Gastrocnemius medialis (tissue), 4 donors: ENCODE measurements around the gene ZNF718. TPM values are rescaled to one million over a fixed set of nuclear protein-coding genes. Genes with fewer than 3 reads are reported as not detected.

Source experiments
- ATAC-seq, 2 donors: fragments of 150-250 bp; one replicate each; pipeline ENCODE4 v1.9.1; 2016
- DNase-seq, 2 donors: peaks; one replicate each; pipeline ENCODE4 v3.0.0-alpha.2; 2019
- H3K27ac ChIP-seq, 4 donors: fragments of 200-600 bp; sonication (generic); 1 replicate in 1 of 4; 2 replicates in 3 of 4; pipeline ENCODE4 v1.5.1; 2016 to 2018; ENCODE audit warnings: mild to moderate bottlenecking in 2 of 4, moderate library complexity in 1 of 4
- H3K27me3 ChIP-seq, 3 donors: fragments of 200-600 bp; sonication (generic) in 2 of 3; 1 replicate in 1 of 3; 2 replicates in 2 of 3; pipeline versions ENCODE4 v1.5.1 to v1.6.0; 2016 to 2019; ENCODE audit warnings: mild to moderate bottlenecking in 1 of 3, moderate library complexity in 1 of 3
- H3K36me3 ChIP-seq, 2 donors: fragments of 200-600 bp; sonication (generic) in 1 of 2; one replicate each; pipeline ENCODE4 v1.5.1; 2017 to 2018
- H3K4me1 ChIP-seq, 2 donors: fragments of 200-600 bp; sonication (generic) in 1 of 2; one replicate each; pipeline ENCODE4 v1.5.1; 2016 to 2017; ENCODE audit warnings: mild to moderate bottlenecking in 2 of 2
- H3K4me3 ChIP-seq, 4 donors: fragments of 200-600 bp; sonication (generic) in 3 of 4; 1 replicate in 1 of 4; 2 replicates in 3 of 4; pipeline ENCODE4 v1.5.1; 2016 to 2019; ENCODE audit warnings: mild to moderate bottlenecking in 2 of 4
- H3K9me3 ChIP-seq, 3 donors: fragments of 200-600 bp; sonication (generic) in 2 of 3; 1 replicate in 1 of 3; 2 replicates in 2 of 3; pipeline ENCODE4 v1.5.1; 2016 to 2019
- POLR2A ChIP-seq, 2 donors: fragments of 450-650 bp; IDR thresholded peaks; one replicate each; pipeline ENCODE4 v1.6.1; 2017; ENCODE audit warnings: antibody characterized with exemption in 2 of 2, mild to moderate bottlenecking in 2 of 2, moderate library complexity in 2 of 2
- in situ Hi-C, 4 donors: fragments of 200-750 bp; cut with MboI; loops; one replicate each; pipeline versions ENCODE4 v1.15.0 to v1.8.0; 2017; ENCODE audit warnings: low sequenced_read_pairs in 4 of 4
- intact Hi-C: fragments of 100-400 bp; cut with DNase I; formaldehyde crosslinking; loops from one replicate; pipeline ENCODE4 v1.15.1; 2023; ENCODE audit warnings: low total_unique reads
- total RNA-seq, 4 donors: library from RNA; depleted of rRNA; stranded (reverse); fragments of >200 nt; gene quantifications; one replicate each; pipeline versions ENCODE4 v1.1.0 to v1.2.3, GENCODE V29; 2016
- TF ChIP-seq, protein P1 (sequence below), 5 experiments: fragments of 450-650 bp in 3 of 5; fragments of 200-600 bp in 2 of 5; sonication (generic) in 2 of 5; IDR thresholded peaks in 4 of 5; conservative IDR thresholded peaks in 1 of 5; 1 replicate in 4 of 5; 2 replicates in 1 of 5; pipeline ENCODE4 v1.5.1; 2016 to 2019; ENCODE audit warnings: antibody characterized with exemption in 5 of 5, mild to moderate bottlenecking in 3 of 5, moderate library complexity in 3 of 5

Gene ZNF718
- total RNA-seq, 4 donors from 2014 or later, result 1.1 to 1.3 (median 1.3) TPM

DNA sequence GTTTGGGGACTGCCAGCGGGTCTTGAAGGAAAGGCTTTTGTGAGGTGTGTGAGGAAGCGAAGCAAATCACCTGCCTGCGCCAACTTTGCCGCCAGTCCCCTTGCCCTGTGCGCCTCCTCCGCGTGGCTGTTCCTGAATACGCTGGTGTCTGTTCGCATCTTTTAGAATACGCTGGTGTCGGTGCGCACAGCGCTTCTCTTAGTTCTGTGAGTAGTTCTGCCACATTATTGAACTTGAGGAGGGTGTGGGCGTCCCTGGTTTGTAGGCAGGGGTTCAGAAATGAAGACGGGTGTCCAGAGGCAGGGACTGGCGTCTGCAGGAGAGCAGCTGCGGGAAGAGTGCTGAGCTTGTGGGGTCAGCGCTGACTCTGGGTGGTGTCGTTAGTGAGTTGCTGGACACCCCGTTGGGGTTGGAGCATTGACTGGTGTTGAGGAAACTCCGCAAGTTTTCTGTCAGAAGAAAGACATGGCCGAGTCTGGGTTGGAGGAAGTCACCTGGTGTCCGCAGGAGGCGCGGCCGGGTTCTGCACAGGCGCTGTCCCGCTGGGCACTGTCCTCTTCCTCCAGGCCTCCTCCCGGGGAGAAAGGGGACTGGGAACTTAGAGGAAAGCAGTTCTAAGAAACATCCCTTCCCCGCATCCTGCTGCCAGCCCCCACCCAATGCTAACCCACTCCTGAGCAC, 930 bp downstream of the ZNF718 start:
- DNase-seq, result no peak
- Histone ChIP-seq H3K4me1 (no peaks in the 10 kb centered on the region), H3K36me3 (peaks cover 0 to 6% of the 10 kb centered on the region in 2 donors), H3K27me3 (no peaks in the 10 kb centered on the region), H3K4me3 (peak overlapping the region; percentile 73 to 93 (median 84)), H3K9me3 (no peaks in the 10 kb centered on the region), H3K27ac (peak overlapping the region; percentile 80 to 82 (median 82))
- peak in 1 of 2 donors; percentile 10 for ATAC-seq
- intact Hi-C loops, result no loop called here
- in situ Hi-C loops, result no loop called here
- no peak for TF ChIP-seq POLR2A (IDR thresholded peaks at IDR 0.05)
- TF ChIP-seq, protein P1, sequence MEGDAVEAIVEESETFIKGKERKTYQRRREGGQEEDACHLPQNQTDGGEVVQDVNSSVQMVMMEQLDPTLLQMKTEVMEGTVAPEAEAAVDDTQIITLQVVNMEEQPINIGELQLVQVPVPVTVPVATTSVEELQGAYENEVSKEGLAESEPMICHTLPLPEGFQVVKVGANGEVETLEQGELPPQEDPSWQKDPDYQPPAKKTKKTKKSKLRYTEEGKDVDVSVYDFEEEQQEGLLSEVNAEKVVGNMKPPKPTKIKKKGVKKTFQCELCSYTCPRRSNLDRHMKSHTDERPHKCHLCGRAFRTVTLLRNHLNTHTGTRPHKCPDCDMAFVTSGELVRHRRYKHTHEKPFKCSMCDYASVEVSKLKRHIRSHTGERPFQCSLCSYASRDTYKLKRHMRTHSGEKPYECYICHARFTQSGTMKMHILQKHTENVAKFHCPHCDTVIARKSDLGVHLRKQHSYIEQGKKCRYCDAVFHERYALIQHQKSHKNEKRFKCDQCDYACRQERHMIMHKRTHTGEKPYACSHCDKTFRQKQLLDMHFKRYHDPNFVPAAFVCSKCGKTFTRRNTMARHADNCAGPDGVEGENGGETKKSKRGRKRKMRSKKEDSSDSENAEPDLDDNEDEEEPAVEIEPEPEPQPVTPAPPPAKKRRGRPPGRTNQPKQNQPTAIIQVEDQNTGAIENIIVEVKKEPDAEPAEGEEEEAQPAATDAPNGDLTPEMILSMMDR (IDR thresholded peaks at IDR 0.05 in 4 of 5, conservative IDR thresholded peaks at IDR 0.05 in 1 of 5), result no peak

GRCh38 chr4:125833-126232, 1.5 kb downstream of the ZNF718 start:
- in situ Hi-C loops (no loop called here), intact Hi-C loops (no loop called here)
- H3K27me3 ChIP-seq, result no peaks in the 10 kb centered on the region
- H3K9me3 ChIP-seq, result no peaks in the 10 kb centered on the region
- DNase-seq, result no peak
- ATAC-seq, result no peak
- TF ChIP-seq POLR2A (IDR thresholded peaks at IDR 0.05), result no peak
- TF ChIP-seq, protein P1 (IDR thresholded peaks at IDR 0.05 in 4 of 5, conservative IDR thresholded peaks at IDR 0.05 in 1 of 5), result no peak
- no peaks in the 10 kb centered on the region for H3K4me1 ChIP-seq
- no peak overlapping the region for H3K27ac ChIP-seq
- H3K36me3 ChIP-seq, result peaks cover 0 to 6% of the 10 kb centered on the region in 2 donors
- peak overlapping the region; percentile 73 to 93 (median 84) for H3K4me3 ChIP-seq

DNA sequence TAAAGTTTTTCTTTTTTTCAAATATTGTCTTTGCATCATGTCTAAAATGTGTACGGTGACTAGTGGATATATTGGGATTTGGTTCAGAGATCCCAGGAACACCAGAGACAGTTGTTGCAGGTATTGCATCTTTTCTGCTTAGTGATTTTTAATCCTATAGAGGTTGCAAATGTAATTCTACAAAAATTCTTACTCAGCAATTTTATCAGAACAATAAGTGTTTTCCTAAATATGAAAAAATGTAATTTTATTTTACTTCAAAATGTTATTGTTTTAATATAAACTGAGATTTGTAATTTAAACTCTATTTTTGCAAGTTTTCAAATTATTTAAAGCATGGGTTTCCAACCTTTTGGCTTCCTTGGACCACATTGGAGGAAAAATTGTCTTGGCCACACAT, 8.2 kb downstream of the ZNF718 start:
- no peak overlapping the region for H3K4me3 ChIP-seq
- DNase-seq (no peak), ATAC-seq (no peak)
- no peak overlapping the region for H3K27ac ChIP-seq
- in situ Hi-C loops (no loop called here), intact Hi-C loops (no loop called here)
- H3K9me3 ChIP-seq, result peaks cover 0 to 7% (median 0%) of the 10 kb centered on the region in 3 donors
- H3K36me3 ChIP-seq, result peaks cover 7 to 43% of the 10 kb centered on the region in 2 donors
- H3K4me1 ChIP-seq, result no peaks in the 10 kb centered on the region
- H3K27me3 ChIP-seq, result no peaks in the 10 kb centered on the region
- TF ChIP-seq, protein P1 (IDR thresholded peaks at IDR 0.05 in 4 of 5, conservative IDR thresholded peaks at IDR 0.05 in 1 of 5), result no peak
- TF ChIP-seq POLR2A (IDR thresholded peaks at IDR 0.05), result no peak

GRCh38 chr4:138935-139334, 14.6 kb downstream of the ZNF718 start:
- no peaks in the 10 kb centered on the region for H3K4me1 ChIP-seq
- H3K36me3 ChIP-seq, result peaks cover 7 to 77% of the 10 kb centered on the region in 2 donors
- in situ Hi-C loops (no loop called here), intact Hi-C loops (no loop called here)
- ATAC-seq (no peak), DNase-seq (no peak)
- H3K27ac ChIP-seq, result no peak overlapping the region
- peaks cover 0 to 49% (median 0%) of the 10 kb centered on the region in 3 donors for H3K9me3 ChIP-seq
- no peak overlapping the region for H3K4me3 ChIP-seq
- no peak for TF ChIP-seq POLR2A (IDR thresholded peaks at IDR 0.05)
- TF ChIP-seq, protein P1 (IDR thresholded peaks at IDR 0.05 in 4 of 5, conservative IDR thresholded peaks at IDR 0.05 in 1 of 5), result no peak
- H3K27me3 ChIP-seq, result no peaks in the 10 kb centered on the region
